NCI-H345 treated with DMSO at 0.1 percent for 48 hours (cell line): ENCODE measurements around the gene GAD1.

Experiments
- DNase-seq: peaks from one replicate; lab custom pipeline; 2025; ENCODE audit not compliant: unreplicated experiment; lab: John Stamatoyannopoulos, UW

GAD1 gene

DNA sequence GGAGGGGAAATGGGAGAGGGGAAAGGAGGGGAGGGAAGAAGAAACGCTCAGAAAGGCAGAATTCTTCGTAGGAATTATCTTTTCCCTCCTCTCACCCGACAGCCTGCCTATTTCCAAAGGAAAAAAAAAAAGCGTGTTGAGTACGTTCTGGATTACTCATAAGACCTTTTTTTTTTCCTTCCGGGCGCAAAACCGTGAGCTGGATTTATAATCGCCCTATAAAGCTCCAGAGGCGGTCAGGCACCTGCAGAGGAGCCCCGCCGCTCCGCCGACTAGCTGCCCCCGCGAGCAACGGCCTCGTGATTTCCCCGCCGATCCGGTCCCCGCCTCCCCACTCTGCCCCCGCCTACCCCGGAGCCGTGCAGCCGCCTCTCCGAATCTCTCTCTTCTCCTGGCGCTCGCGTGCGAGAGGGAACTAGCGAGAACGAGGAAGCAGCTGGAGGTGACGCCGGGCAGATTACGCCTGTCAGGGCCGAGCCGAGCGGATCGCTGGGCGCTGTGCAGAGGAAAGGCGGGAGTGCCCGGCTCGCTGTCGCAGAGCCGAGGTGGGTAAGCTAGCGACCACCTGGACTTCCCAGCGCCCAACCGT is at the start of gene GAD1:
TSS of gene GAD1 (plus strand) at position 384 of the 589 bp plus-strand sequence. CDS start 1,705 bp downstream, outside the sequence.
- peak; percentile 62 for DNase-seq

DNA sequence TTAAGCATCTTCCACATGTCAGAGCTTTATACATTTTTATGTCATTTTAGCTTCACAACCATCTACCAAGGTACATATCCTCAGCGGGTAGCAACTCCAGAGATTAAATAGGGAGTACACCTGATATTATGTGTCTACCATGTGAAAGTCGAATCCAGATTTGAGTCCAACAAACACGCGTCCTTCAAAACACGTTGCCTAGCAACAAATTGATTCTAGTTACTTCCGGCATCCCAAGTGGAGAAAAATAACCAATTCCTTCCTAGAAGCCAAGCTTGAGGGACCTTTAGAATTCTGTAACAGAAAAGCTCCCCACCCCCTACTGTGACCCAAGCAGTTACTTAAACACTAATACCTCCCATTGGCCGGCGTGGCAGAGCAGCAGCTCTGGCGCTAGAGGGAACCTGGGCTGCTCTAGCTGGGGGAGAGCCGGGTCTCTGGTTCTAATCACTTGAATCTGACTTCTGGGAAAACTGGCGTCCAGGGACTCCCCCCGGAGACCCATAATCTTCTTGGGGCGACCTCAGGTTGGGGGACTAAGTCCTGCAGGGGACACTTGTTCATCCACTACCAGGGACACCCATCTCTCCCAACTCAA is 46.6 kb upstream of the GAD1 start, which contains the start of gene ERICH2:
TSS of gene ERICH2 (plus strand) at position 371 of the 598 bp plus-strand sequence. CDS start 304 bp downstream, outside the sequence.
- DNase-seq: peak; percentile 44

DNA sequence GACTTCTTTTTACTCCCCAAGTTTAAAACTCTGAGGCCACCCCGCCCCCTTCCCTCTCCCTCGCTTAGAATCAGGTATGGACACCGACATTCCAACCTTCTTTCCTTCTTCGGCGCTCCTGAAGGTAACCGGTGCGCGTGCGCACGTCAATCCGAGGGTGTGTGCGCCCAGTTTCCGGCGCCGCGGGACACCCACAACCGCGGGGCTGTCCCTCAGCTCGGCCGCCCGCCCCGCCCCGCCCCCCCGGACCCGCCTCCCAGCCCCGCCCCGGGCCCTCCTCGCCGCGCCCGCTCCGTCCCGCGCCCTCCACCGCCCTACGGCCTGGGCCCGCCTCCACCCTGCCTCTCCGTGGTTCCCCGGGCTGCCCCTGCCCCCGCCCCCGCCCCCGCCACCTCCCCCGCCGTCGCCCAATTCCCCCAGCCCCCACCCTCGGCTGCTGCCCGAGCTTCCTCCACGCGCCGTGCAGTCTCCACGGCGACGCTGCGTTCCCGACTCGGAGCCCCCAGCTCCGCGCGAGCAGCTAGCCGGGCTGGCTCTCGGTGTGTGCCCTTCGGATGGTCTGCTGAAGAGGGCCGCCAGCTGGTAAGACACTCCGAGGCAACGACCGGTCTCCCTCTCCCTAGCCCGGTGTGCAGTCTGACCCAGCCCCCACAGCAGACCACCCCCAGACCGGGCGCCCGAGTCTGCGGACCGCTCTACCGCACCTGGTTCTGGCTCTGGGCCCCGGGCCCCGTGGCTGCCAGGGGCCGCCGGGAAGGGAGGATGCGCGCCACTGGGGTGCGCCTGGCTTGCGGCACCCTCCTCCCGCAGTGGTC is 45.9 kb upstream of the GAD1 start:
- DNase-seq: peak; percentile 76

DNA sequence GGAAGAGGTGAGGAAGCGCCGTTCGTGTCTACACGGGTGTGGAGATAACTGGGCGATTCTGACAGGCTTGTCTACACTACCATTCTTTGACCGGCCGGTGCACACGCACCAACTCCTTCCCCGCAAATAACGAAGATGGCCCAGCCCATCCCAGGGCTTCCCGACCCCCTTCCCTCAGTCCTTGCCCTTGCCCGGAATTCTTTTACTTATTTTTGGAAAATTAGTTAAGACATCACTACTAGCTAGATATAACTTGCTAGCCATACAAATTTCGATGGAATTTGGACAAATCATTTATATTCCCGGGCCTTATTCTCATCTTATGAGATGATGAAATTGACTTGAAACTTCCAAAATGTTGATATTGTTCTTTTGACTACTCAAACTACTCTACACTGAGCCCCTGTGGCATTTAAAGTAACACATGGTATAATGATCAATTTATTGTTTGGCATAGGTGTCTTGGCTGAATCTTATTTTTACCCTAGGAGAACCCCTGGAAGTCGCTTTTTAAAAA is 45.2 kb upstream of the GAD1 start:
- no peak for DNase-seq

DNA sequence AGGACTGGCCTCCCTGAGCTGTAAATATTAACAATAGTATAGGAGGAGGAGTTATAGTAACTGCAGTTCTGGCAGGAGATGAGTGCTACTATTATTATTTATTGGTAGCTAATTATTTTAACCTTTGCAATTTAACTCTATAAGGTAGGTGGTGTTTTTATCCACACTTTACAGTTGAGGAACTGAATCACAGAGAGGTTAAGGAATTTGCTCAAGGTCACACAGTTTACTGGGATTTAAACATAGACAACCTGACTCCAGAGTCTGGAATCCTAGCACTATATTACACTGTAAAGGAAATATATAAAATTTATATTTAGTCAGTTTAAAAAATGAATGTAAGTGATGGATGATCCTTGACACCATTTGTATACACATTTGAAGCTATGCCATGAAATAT is 44.4 kb upstream of the GAD1 start:
- DNase-seq: no peak

DNA sequence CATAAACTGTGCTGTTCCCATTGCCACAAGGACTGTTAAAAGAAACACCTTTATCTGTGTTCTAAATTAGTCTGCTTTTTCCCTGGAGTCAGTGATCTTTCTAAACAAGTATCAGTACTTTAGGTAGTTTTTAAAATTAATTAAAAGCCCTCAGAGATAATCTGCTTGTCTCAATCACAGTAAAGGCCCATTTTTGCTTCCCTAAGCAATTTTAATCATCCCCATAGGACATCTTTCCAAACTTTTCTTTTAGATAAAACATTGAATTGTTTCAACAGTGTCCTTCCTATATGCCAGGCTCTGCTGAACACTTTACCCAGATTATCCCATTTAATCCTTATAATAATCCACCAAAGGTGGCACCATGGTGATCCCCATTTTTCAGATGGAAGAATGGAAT is 42.6 kb upstream of the GAD1 start:
- DNase-seq: no peak

DNA sequence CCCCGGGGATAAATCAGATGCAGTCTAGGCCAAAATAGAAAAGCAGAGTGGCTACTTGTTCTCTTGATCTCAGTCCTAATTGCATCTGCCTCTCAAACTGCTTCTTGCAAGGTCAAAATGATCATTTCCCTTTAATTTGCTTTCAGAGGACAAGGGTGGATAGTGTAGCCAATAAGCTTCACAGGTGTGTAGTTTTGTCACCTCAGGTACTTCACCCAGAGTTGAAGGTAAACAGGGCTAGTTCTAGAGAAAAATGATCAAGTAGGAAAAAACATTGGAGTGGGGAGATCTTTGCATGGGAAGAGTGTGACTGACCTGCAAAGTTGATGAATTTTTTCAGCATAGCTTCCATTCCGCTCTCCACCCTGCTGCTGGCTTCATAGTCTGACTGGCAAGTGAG is 37.8 kb upstream of the GAD1 start:
- DNase-seq: no peak

DNA sequence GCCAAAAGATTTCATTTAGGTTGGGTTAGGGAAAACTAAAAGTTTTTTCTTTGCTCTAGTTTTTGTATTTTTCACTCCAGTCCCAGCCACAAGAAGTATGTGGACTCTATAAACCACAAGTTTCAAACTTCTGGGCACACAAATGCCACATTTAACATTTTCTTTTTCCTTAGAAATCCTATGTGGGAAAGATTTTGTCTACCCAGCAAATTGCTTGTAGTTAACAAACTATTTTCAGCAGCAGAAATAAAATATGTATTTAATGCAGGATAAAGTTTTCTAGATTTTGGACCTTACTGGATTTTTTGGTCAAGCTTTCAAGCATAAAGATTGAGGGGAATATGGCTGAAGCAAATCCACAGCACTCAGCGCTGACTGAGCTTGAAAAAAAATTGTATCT is 37.4 kb upstream of the GAD1 start:
- DNase-seq: no peak

DNA sequence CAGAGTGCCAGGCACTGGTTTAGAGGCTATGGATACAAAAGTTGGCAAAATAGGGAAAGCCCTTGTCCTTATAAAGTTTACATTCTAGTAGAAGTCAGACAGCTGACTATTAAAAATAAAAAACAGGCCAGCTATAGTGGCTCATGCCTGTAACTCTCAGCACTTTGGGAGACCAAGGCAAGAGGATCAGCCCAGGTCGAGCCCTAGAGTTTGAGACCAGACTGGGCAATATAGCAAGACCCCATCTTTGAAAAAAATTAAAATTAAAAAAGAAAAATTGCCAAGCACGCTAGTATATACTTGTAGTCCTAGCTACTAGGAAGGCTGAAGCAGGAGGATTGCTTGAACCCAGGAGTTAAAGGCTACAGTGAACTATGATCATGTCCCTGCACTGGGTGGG is 34.0 kb upstream of the GAD1 start:
- no peak for DNase-seq

DNA sequence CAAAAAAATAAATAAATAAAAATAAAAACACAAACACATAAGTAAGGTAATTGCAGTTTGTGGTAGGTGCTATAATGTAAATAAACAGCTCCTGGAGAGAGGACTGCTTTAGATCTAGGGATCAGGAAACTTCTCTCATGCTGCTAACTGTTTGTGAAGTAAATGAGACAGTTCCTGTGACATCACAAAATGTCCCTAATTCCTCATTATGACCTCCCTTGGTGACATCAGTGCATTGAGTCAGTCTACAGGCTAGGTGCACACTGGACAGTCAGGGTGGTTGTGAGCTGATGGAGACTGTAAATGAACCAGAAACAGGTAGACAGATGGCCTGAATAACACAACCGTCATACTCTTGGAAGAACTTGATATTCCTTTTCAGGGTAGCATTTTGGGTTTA is 33.1 kb upstream of the GAD1 start:
- no peak for DNase-seq

DNA sequence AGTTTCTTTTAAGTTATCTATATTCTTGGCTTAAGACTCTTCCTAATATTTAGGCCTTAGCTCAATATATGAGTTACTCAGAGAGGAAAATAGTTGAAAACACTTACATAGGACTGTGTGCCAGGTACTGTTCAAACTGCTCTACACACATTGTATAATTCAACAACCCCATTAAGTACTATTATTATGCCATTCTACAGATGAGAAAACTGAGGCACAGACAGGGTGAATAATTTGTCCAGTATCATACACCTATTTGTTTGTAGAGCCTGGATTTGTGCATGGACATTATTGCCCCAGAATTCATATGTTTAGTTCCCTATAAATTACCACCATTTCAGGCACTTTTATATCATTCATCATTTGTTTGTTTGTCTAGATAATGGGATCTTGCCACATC is 17.7 kb upstream of the GAD1 start:
- DNase-seq: no peak

DNA sequence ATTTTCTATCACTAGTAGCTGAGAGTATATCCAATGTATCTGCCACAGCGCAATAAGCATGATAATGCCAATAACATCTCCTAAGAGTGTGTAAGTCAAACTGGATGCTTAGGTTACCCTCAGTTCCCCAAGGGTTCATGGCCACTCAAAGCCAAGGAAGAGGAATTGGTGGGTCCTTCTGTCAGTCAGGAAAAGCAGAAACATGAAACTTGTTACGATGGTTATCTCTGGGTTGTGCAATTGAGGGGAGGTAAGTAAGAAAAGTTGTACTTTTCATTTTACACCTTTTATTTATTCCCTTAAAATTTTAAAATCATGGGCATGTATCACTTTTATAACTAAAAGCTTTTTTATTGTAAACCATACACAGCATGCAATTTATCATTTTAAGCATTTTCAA is 10.1 kb upstream of the GAD1 start:
- no peak for DNase-seq

DNA sequence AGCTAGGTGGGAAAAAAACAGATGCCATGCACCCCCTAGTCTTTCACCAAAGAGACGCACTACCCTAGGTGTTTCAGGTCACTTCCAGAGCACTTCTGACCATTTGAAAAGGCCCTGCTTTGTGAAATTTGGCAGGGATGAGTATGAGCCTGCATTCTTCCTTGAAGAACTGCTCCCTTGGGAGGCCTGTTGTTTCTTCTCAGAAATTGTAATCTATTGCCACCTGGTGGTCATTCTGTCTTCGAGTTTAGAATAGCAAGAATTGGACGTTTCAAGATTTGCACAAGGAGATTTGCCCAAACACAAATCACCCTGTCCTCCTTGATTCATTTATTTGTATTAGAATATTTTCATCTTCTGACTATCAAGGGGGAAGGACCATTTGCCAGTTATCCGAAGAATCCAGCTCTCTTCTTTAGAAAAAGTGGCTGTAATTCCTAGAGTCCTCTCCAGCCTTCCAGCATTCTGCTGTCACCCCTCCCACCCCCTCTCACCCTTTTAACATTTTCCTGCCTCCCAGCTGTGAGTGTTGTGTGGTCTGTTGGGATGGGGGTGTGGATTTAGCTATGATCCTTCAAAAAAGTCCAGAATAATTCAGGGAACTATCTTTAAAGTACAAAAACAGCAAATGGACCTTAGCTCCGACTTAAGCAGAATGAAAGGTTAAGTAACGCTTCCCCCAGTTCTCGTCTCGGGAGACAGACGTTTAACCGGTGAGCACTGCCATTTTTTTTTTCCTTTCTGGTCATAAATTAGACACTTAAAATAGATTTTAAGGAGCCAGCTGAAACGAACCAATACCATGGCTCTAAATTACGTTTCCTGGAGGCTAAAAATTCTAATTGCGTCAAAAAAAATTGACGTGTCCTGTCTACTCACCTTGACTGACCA is 3.7 kb upstream of the GAD1 start:
- DNase-seq: peak; percentile 90

DNA sequence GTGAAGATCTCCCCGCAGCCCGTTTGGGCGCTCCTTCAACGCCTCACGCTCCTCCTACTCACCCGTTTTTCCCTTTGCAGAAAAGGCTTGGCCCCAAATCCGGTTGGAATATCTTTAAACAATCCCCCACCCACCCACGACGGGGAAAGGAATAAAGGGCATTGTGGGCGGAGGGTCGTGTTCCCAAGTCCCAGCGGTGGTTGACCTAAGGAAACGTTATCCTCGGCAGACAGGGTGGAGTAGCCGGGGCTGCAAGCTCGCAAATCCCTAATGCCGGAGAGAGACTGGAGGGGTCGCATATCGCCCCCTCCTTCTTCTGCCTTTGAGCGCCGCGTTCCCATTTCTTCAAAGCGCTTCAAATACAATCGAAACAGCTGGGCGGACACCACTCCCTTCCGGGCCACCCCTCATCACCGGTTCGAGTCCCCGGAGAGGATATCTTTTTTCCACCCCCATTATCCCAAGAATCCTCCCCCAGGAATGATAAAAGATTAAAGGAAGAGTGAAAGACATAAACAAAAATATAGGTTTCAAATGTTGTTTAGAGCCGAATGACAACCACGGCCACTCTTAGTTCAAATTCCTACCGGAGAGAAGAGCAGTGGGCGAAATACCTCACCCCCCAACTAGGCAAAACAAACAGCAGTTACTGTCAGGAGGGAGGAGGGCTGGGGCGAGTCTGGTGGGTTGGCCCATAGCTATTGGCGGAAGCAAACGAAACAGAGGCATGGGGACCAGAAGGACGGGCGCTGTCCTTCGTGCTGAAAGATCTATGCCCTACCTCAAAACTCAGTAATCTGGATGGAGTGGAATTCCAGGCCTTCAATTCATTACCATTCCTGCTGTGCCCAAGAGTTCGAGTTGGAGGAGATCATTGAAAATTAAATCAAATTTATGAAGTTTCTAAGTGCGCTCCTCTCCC is 2.8 kb upstream of the GAD1 start:
- peak; percentile 64 for DNase-seq

DNA sequence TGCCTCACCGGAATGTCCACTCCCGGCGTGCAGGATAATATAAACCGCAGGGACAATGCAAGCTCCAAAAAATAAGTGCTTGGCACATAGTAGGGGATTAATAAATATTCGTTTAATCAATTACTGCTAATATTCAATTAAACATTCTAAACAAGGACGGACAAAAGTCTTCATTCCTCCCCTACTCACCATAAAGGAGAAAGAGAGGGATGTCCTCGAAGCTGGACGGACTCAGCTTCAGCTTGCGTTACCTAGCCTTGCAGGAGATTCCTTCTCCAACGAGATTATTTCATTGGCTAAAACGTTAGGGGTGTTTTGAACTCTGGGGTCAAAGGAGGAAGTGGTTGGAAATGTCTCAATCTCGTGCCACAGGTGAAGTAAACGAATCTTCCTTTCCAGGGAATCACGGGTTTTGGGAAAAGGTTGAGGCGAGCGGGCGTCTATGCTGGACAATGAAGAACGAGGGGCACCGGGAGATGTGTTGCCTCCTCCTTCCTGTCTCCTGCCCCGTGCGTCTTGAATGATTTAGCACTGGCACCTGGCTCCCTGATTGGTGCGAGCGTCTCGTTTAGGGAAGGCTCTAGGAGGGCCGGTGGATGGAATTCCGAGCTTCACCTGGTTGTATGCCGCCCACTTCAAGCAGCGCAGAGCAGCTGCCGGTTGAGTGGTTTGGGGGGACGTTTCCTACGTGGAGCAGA is 2.0 kb upstream of the GAD1 start:
- peak; percentile 87 for DNase-seq

DNA sequence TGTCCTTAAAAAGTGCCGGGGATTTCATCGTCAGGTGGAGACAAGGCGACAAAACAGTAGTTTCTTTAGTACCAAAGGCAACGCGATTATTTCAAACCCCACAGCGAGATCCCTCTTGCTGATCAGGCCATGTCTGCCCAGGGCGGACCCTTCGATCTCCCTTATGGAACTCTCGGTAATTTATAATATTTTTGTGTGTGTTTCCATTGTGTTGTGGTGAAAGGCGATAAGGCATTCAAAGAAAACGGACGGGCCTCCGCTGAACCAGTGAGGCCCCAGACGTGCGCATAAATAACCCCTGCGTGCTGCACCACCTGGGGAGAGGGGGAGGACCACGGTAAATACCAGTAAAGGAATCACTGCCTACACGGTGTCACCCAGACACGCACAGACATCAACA is 1.4 kb upstream of the GAD1 start:
- DNase-seq: peak; percentile 84

DNA sequence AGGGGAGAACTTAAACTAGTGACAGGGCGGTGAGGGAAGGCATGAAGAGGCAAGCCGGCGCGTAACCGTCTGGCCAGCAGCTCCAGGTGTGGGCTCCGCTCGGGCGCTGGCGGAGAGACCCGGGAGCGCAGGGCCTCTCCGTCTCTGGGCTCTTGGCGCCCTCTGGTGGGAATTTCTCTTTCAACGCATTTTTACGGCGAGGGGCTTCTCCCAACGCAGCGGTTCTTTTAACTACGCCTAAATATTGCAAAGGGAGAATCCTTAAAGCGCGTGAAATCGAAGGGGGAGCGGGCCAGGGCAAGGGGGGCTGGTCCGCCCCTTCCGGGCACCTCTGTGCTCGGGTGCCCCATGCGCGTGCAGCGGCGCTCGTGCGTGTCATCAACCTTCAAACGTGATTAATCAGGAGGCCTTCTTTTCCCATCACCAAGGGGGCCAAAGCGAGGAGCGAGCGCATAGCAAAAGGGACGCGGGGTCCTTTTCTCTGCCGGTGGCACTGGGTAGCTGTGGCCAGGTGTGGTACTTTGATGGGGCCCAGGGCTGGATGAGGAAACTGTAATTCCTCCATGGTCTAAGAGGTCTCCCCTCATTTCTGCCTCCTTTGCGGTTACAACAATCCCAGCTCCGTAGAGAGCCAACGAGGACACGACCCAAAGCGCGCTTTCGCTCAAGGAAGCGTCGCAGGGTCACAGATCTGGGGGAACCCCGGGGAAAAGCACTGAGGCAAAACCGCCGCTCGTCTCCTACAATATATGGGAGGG is 762 bp upstream of the GAD1 start:
- DNase-seq: peak; percentile 86
